MM.1S (cell line): ENCODE data around the gene FBXL7.

Experiments
- CTCF ChIP-seq: fragments of 300-600 bp; sonication (generic); IDR thresholded peaks from 2 replicates; pipeline ENCODE4 v1.5.1; 2016; ENCODE audit warnings: antibody characterized with exemption, low read length, mixed read lengths
- EZH2phosphoT487 ChIP-seq: fragments of 300-600 bp; sonication (generic); IDR thresholded peaks from 2 replicates; pipeline ENCODE4 v1.6.1; 2018; ENCODE audit warnings: antibody characterized with exemption, low read length

GRCh38 chr5:15620501-15620900 is 120.5 kb downstream of the FBXL7 start:
- TF ChIP-seq CTCF (no peak), EZH2phosphoT487 (no peak)
